ENCODE results near the gene ZFP14.

ZFP14 gene

GRCh38 chr19:36378625-36379509 lies at the start of gene ZFP14 (continued):
- no peak for TF ChIP-seq ZBTB1 (tag by site-specific recombination; IDR thresholded peaks at IDR 0.05)
- TF ChIP-seq ZNF624 (tag by site-specific recombination; IDR thresholded peaks at IDR 0.05), result no peak
- no peak for TF ChIP-seq ZNF114 (tag by site-specific recombination; IDR thresholded peaks at IDR 0.05)
- TF ChIP-seq MYNN (tag by site-specific recombination; IDR thresholded peaks at IDR 0.05; ENCODE audit: borderline replicate concordance), result peak; percentile 87
- peak; percentile 97 for TF ChIP-seq ZXDB (tag by site-specific recombination; IDR thresholded peaks at IDR 0.05)
- TF ChIP-seq ZNF10 (tag by site-specific recombination; IDR thresholded peaks at IDR 0.05), result peak; percentile 68; the same call in 1 of the 2 replicates
- peak; percentile 19; the same call in 1 of the 2 replicates for TF ChIP-seq PRDM1 (tag by site-specific recombination; IDR thresholded peaks at IDR 0.05)
- peak; percentile 67; the same call in 1 of the 2 replicates for TF ChIP-seq ZNF394 (tag by site-specific recombination; IDR thresholded peaks at IDR 0.05; ENCODE audit: borderline replicate concordance)
- peak; percentile 97 for TF ChIP-seq ZSCAN30 (tag by site-specific recombination; IDR thresholded peaks at IDR 0.05)
- TF ChIP-seq ZNF639 (tag by site-specific recombination; IDR thresholded peaks at IDR 0.05), result peak; percentile 83
- no peak for TF ChIP-seq ZNF837 (tag by site-specific recombination; IDR thresholded peaks at IDR 0.05)
- TF ChIP-seq SETDB1 (IDR thresholded peaks at IDR 0.05; ENCODE audit: insufficient read length, low read length), result no peak
- no peak for TF ChIP-seq ZNF169 (tag by site-specific recombination; IDR thresholded peaks at IDR 0.05)
- TF ChIP-seq EGR2 (tag by site-specific recombination; IDR thresholded peaks at IDR 0.05; ENCODE audit: low read depth), result peak; percentile 97
- TF ChIP-seq ZSCAN16 (tag by site-specific recombination; IDR thresholded peaks at IDR 0.05), result peak; percentile 43; the same call in 1 of the 2 replicates
- peak; percentile 82 for TF ChIP-seq KLF8 (tag by site-specific recombination; IDR thresholded peaks at IDR 0.05)
- no peak for TF ChIP-seq ZNF132 (tag by site-specific recombination; IDR thresholded peaks at IDR 0.05; ENCODE audit: borderline replicate concordance)
- no peak for TF ChIP-seq ZNF362 (tag by site-specific recombination; IDR thresholded peaks at IDR 0.05)
- TF ChIP-seq ZBTB6 (tag by site-specific recombination; IDR thresholded peaks at IDR 0.05), result no peak; the same call in 1 of the 2 replicates
- TF ChIP-seq ZNF488 (tag by site-specific recombination; IDR thresholded peaks at IDR 0.05), result no peak
- TF ChIP-seq ZFP37 (tag by site-specific recombination; IDR thresholded peaks at IDR 0.05), result peak; percentile 89
- peak; percentile 81 for TF ChIP-seq KLF16 (tag by site-specific recombination; IDR thresholded peaks at IDR 0.05)
- TF ChIP-seq ZNF792 (tag by site-specific recombination; IDR thresholded peaks at IDR 0.05), result no peak; the same call in 1 of the 2 replicates
- TF ChIP-seq ZNF239 (tag by site-specific recombination; IDR thresholded peaks at IDR 0.05), result 0 out of 2 replicates have a peak, but pooled peaks have one; percentile 35
- no peak; the same call in 1 of the 2 replicates for TF ChIP-seq ZBTB44 (tag by site-specific recombination; IDR thresholded peaks at IDR 0.05)
- TF ChIP-seq ZNF2 (tag by site-specific recombination; IDR thresholded peaks at IDR 0.05), result peak; percentile 96
- no peak for TF ChIP-seq ZNF266 (tag by site-specific recombination; IDR thresholded peaks at IDR 0.05; ENCODE audit: low read depth)
- no peak for TF ChIP-seq ZNF529 (tag by site-specific recombination; IDR thresholded peaks at IDR 0.05; ENCODE audit: insufficient replicate concordance)
- peak; percentile 77 for TF ChIP-seq ZNF366 (tag by site-specific recombination; conservative IDR thresholded peaks at IDR 0.05)
- TF ChIP-seq ZNF324 (tag by site-specific recombination; IDR thresholded peaks at IDR 0.05), result peak; percentile 82
- TF ChIP-seq ZNF580 (tag by site-specific recombination; IDR thresholded peaks at IDR 0.05), result peak; percentile 19
- no peak for TF ChIP-seq ZNF549 (tag by site-specific recombination; IDR thresholded peaks at IDR 0.05)
- TF ChIP-seq PBX3 (CRISPR knock-in tag; IDR thresholded peaks at IDR 0.05), result no peak
